ENCODE results near the gene KCTD18.

Gene KCTD18

DNA sequence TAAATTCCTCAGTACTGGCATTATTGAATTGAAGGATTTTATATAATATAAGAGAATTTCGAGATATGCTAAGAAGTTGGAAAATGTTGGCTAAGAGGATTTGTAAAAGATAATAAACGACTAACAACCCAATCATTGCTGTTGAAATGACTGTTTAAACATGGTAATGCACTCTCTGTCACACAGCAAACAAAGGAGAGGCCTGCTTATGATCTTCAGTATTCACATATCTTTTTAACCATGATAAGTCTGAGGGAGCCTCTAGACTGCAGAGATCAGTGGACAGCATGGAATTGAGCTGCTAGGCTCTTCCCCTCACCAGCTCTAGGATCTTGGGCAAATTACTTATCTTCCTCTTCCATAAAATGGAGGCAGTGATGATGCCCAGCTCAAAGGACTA lies 2.7 kb downstream of the KCTD18 start:
- DNase-seq (ENCODE audit: low read depth): no peak
- TF ChIP-seq, protein P1, sequence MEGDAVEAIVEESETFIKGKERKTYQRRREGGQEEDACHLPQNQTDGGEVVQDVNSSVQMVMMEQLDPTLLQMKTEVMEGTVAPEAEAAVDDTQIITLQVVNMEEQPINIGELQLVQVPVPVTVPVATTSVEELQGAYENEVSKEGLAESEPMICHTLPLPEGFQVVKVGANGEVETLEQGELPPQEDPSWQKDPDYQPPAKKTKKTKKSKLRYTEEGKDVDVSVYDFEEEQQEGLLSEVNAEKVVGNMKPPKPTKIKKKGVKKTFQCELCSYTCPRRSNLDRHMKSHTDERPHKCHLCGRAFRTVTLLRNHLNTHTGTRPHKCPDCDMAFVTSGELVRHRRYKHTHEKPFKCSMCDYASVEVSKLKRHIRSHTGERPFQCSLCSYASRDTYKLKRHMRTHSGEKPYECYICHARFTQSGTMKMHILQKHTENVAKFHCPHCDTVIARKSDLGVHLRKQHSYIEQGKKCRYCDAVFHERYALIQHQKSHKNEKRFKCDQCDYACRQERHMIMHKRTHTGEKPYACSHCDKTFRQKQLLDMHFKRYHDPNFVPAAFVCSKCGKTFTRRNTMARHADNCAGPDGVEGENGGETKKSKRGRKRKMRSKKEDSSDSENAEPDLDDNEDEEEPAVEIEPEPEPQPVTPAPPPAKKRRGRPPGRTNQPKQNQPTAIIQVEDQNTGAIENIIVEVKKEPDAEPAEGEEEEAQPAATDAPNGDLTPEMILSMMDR (IDR thresholded peaks at IDR 0.05; ENCODE audit: insufficient read depth, low read depth, low read length, missing control alignments): no peak
- H3K4me3 ChIP-seq (ENCODE audit: low read length): no peak overlapping the region

DNA sequence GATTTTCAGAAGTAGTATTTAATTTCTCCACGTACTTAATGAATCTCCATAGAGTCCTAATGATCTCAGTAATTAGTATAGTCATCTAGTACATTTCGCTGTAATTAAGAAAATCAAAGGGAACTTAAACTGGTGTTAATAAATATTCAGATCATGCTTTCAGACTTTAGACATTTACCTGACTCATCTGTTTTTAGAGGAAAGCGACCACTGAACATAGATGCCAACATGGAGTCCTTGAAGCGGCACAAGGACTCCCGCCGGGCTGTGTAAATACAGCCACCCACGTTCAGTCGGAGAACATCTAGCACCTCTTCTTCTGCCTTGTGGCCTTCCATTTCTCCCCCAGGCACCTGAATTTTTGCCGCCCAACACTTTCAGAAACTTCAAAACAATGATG lies 3.2 kb downstream of the KCTD18 start:
- no peak overlapping the region for H3K4me3 ChIP-seq (ENCODE audit: low read length)
- TF ChIP-seq, protein P1 (IDR thresholded peaks at IDR 0.05; ENCODE audit: insufficient read depth, low read depth, low read length, missing control alignments): no peak
- DNase-seq (ENCODE audit: low read depth): no peak

DNA sequence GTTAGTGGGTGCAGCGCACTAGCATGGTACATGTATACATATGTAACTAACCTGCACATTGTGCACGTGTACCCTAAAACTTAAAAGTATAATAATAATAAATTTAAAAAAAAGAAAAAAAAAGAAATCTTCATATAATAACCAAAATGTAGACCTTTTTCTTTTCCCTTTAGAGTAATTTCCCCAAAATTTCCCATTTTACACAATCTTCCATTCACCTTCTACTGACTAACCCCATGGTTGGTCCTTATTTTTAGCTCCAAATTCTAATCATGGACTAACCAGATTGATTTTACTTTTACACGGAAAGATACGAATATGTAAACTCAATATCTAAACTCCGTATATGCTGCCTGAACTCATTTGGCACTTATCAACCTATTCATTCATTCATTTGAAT lies 7.7 kb downstream of the KCTD18 start:
- no peak for DNase-seq (ENCODE audit: low read depth)
- H3K4me3 ChIP-seq (ENCODE audit: low read length): no peak overlapping the region
- TF ChIP-seq, protein P1 (IDR thresholded peaks at IDR 0.05; ENCODE audit: insufficient read depth, low read depth, low read length, missing control alignments): no peak

DNA sequence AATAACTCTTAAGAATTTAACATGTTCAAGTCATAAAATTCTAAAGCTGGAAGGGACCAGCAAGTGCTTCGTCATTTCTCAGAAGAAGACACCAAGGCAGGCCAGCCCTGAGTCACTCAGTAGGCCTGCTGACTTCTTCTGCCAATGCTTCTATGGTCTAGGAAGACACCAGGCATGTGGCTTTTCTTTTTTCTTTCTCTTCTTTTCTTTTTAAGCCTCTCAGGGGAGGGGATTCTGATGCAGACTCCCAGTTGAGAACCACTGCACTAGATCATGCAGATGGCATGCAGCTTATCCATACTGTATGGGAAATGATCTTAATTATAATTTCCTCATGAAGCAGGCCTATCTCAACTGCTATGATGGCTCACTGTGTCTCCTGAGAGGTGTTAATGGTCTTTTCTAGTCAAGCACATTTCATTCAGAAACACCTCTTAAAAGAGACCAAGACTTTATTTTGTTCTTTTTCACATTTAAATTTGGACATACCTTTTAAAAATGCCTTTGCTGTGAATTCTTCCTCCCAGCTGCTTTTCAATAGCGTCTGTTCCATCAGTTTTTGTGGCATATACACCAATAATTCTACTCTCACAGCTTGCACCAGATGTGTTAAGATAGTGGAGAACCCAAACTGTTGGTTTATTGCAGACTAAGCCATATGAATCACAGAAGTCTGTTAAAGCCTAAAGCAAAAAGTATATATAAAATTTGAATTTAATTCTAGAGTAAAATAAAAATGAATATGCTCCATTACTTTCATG lies 11.3 kb downstream of the KCTD18 start:
- no peak overlapping the region for H3K4me3 ChIP-seq (ENCODE audit: low read length)
- TF ChIP-seq, protein P1 (IDR thresholded peaks at IDR 0.05; ENCODE audit: insufficient read depth, low read depth, low read length, missing control alignments): no peak
- no peak for DNase-seq (ENCODE audit: low read depth)

DNA sequence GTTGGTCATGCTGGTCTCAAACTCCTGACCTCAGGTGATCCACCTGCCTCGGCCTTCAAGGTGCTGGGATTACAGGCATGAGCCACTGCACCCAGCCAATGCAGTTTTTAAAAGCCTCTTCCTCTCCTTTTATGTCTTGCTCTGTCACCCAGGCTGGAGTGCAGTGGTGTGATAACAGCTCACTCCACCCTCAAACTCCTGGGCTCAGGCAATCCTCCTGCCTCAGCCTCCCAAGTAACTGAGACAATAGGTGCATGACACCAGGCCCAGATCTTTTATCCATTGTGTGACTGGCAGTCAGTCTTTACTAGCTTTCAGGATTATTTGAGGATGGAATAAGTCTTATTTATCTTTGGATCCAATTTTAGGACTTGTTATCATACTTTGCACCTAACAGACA lies 13.2 kb downstream of the KCTD18 start:
- TF ChIP-seq, protein P1 (IDR thresholded peaks at IDR 0.05; ENCODE audit: insufficient read depth, low read depth, low read length, missing control alignments): no peak
- H3K4me3 ChIP-seq (ENCODE audit: low read length): no peak overlapping the region
- no peak for DNase-seq (ENCODE audit: low read depth)

DNA sequence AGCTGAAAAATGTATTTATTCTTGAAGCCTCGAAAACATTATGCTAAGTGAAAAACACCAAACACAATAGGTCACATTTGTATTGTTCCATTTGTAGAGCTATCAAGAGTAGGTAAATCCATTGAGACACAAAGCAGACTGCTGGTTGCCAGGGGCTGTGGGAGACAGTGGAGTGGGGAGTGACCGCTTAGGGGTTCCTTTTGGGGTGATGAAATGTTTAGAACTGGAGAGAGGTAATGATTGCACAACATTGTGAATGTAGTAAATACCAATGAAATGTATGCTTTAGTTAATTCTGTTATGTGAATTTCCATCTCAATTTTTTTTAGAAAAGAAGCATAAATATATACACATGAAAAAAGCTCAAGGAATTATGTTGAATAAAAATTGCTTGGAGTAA lies 15.8 kb downstream of the KCTD18 start:
- no peak for DNase-seq (ENCODE audit: low read depth)
- H3K4me3 ChIP-seq (ENCODE audit: low read length): no peak overlapping the region
- TF ChIP-seq, protein P1 (IDR thresholded peaks at IDR 0.05; ENCODE audit: insufficient read depth, low read depth, low read length, missing control alignments): no peak

DNA sequence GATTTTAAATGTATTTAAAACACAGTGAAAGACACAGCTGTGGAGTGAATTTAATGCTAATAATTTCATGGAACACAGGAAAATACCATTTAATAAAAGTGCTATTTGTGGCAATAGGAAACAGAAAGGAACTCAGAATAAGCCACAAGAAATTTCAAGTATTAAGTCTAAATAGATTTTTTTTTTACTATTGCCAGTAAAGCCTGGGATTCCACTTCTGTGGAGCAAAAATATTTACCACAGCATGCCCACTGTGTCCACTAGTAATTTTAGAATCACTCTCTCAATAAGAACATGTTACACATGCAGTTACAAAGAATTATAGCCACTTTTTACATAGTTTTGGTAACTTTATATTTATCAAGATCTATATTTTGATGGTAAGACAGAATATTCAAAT lies 17.2 kb downstream of the KCTD18 start:
- no peak overlapping the region for H3K4me3 ChIP-seq (ENCODE audit: low read length)
- DNase-seq (ENCODE audit: low read depth): no peak
- TF ChIP-seq, protein P1 (IDR thresholded peaks at IDR 0.05; ENCODE audit: insufficient read depth, low read depth, low read length, missing control alignments): no peak
